Mesenchymal stem cell (in vitro differentiated cells and primary cell): ENCODE data around the gene DSCAM.

Source experiments
- DNase-seq: peaks from one replicate; pipeline ENCODE4 v3.0.0-alpha.2; 2013
- H2AFZ ChIP-seq: one replicate; pipeline ENCODE4 v1.6.1; 2013; ENCODE audit warnings: low read depth, mild to moderate bottlenecking, control low read depth, inconsistent platforms, low read length, moderate library complexity
- H2AK5ac ChIP-seq: 2 replicates; pipeline ENCODE4 v1.6.1; 2013; ENCODE audit warnings: low read length, moderate library complexity, mild to moderate bottlenecking, inconsistent platforms; ENCODE audit not compliant: severe bottlenecking
- H2BK120ac ChIP-seq: one replicate; pipeline ENCODE4 v1.6.1; 2013; ENCODE audit warnings: low read depth, mild to moderate bottlenecking, inconsistent platforms, low read length, moderate library complexity
- H2BK12ac ChIP-seq, 2 experiments: one replicate each; pipeline ENCODE4 v1.6.1; 2013; ENCODE audit warnings: inconsistent platforms in 2 of 2, low read length in 2 of 2, mild to moderate bottlenecking in 2 of 2, moderate library complexity in 2 of 2, control low read depth in 1 of 2
- H2BK15ac ChIP-seq: one replicate; pipeline ENCODE4 v1.6.1; 2013; ENCODE audit warnings: mild to moderate bottlenecking, low read depth, inconsistent platforms; ENCODE audit not compliant: poor library complexity, severe bottlenecking
- H2BK5ac ChIP-seq: 2 replicates; pipeline ENCODE4 v1.6.1; 2013; ENCODE audit warnings: low read depth, mild to moderate bottlenecking, low read length, control low read depth, inconsistent platforms; ENCODE audit not compliant: poor library complexity, severe bottlenecking
- H3K14ac ChIP-seq, 2 experiments: one replicate each; pipeline ENCODE4 v1.6.1; 2013; ENCODE audit warnings: inconsistent platforms in 2 of 2, low read length in 2 of 2, control low read depth in 1 of 2, mild to moderate bottlenecking in 1 of 2, moderate library complexity in 1 of 2
- H3K18ac ChIP-seq, 2 experiments: one replicate each; pipeline ENCODE4 v1.6.1; 2013; ENCODE audit warnings: inconsistent platforms in 2 of 2, low read length in 2 of 2, control low read depth in 1 of 2, low read depth in 1 of 2, mild to moderate bottlenecking in 1 of 2
- H3K23ac ChIP-seq, 2 experiments: one replicate each; pipeline ENCODE4 v1.6.1; 2013; ENCODE audit warnings: inconsistent platforms in 2 of 2, low read length in 2 of 2, mild to moderate bottlenecking in 2 of 2, moderate library complexity in 2 of 2, control low read depth in 1 of 2
- H3K27ac ChIP-seq: 2 replicates; pipeline ENCODE4 v1.5.1; 2013; ENCODE audit warnings: mild to moderate bottlenecking, moderate library complexity, low read length, control low read depth, inconsistent platforms; ENCODE audit not compliant: poor library complexity, severe bottlenecking
- H3K27me3 ChIP-seq, 2 experiments: 2 replicates each; pipeline versions ENCODE4 v1.6.1 to v1.7.0; 2013; ENCODE audit warnings: low read length in 2 of 2, mild to moderate bottlenecking in 2 of 2, moderate library complexity in 2 of 2, control low read depth in 1 of 2, inconsistent platforms in 1 of 2; ENCODE audit not compliant: control insufficient read depth in 1 of 2, insufficient read depth in 1 of 2
- H3K36me3 ChIP-seq, 2 experiments: 2 replicates each; pipeline versions ENCODE4 v1.6.1 to v1.7.0; 2013; ENCODE audit warnings: low read length in 2 of 2, control low read depth in 1 of 2, inconsistent platforms in 1 of 2, low read depth in 1 of 2, mild to moderate bottlenecking in 1 of 2; ENCODE audit not compliant: insufficient read depth in 2 of 2, control insufficient read depth in 1 of 2
- H3K4ac ChIP-seq, 2 experiments: one replicate each; pipeline ENCODE4 v1.6.1; 2013; ENCODE audit warnings: inconsistent platforms in 2 of 2, low read length in 2 of 2, mild to moderate bottlenecking in 2 of 2, moderate library complexity in 2 of 2, control low read depth in 1 of 2, low read depth in 1 of 2
- H3K4me1 ChIP-seq: 2 replicates; pipeline ENCODE4 v1.6.1; 2013; ENCODE audit warnings: low read depth, low read length, control low read depth; ENCODE audit not compliant: control insufficient read depth, insufficient read depth
- H3K4me2 ChIP-seq: 2 replicates; pipeline ENCODE4 v1.6.1; 2013; ENCODE audit warnings: low read length, mild to moderate bottlenecking, inconsistent platforms; ENCODE audit not compliant: poor library complexity, severe bottlenecking
- H3K4me3 ChIP-seq, 2 experiments: 2 replicates each; pipeline versions ENCODE4 v1.5.1 to v1.7.0; 2013; ENCODE audit warnings: low read length in 2 of 2, mild to moderate bottlenecking in 2 of 2, control low read depth in 1 of 2, low read depth in 1 of 2; ENCODE audit not compliant: insufficient read depth in 1 of 2
- H3K79me1 ChIP-seq: replicated peaks from 2 replicates; pipeline ENCODE4 v1.6.1; 2013; ENCODE audit warnings: mild to moderate bottlenecking, control low read depth, low read length, inconsistent platforms; ENCODE audit not compliant: poor library complexity, severe bottlenecking
- H3K9ac ChIP-seq: 2 replicates; pipeline ENCODE4 v1.7.0; 2013; ENCODE audit warnings: mild to moderate bottlenecking, low read length, moderate library complexity
- H3K9me3 ChIP-seq: 2 replicates; pipeline ENCODE4 v1.7.0; 2013; ENCODE audit warnings: mild to moderate bottlenecking, low read length; ENCODE audit not compliant: control insufficient read depth
- H4K8ac ChIP-seq: one replicate; pipeline ENCODE4 v1.6.1; 2013; ENCODE audit warnings: inconsistent platforms, mild to moderate bottlenecking, low read length, moderate library complexity
- H4K91ac ChIP-seq: one replicate; pipeline ENCODE4 v1.6.1; 2013; ENCODE audit warnings: mild to moderate bottlenecking, low read length, inconsistent platforms
- WGBS: methylation state at CpG from one replicate; pipeline ENCODE4 v1.1.7; 2013; ENCODE audit warnings: mixed read lengths; 5-methylcytosine and 5-hydroxymethylcytosine counted together

DSCAM gene

DNA sequence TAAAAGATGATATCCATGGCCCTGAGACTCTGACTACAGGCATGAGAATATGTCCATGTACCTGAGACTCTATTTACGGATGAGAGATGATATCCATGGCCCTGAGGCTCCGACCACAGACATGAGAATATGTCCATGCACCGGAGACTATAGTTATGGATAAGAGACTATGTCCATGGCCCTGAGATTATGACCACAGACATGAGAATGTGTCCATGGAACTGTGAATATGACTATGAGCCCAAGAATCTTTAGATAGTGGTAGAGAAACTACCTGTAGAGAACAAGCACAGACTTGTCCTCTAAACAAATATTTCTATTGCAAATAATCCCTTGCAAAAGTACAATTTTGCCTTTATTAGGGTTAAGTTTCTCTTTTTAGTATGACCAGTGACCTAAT lies 716.5 kb downstream of the DSCAM start:
- no peaks in the 10 kb centered on the region for H3K4me1 ChIP-seq
- H4K8ac ChIP-seq = no peak overlapping the region
- H3K4me2 ChIP-seq = no peak overlapping the region
- no peak overlapping the region for H3K14ac ChIP-seq
- no peak overlapping the region for H2AK5ac ChIP-seq
- DNase-seq = no peak
- no peak overlapping the region for H2BK15ac ChIP-seq
- H3K23ac ChIP-seq = no peak overlapping the region
- no peak overlapping the region for H3K4me3 ChIP-seq
- H3K36me3 ChIP-seq = no peaks in the 10 kb centered on the region
- no peak overlapping the region for H3K27ac ChIP-seq
- H3K18ac ChIP-seq = no peak overlapping the region
- no peak overlapping the region for H2AFZ ChIP-seq
- H2BK120ac ChIP-seq = no peak overlapping the region
- H2BK12ac ChIP-seq = no peak overlapping the region
- H3K27me3 ChIP-seq = no peaks in the 10 kb centered on the region
- H3K4ac ChIP-seq = no peak overlapping the region
- 90% methylated on average over 3 of the region's 3 CpGs for WGBS
- H3K9ac ChIP-seq = no peak overlapping the region
- H2BK5ac ChIP-seq = no peak overlapping the region
- H3K79me1 ChIP-seq = no peaks in the 10 kb centered on the region
- H4K91ac ChIP-seq = no peak overlapping the region
- no peaks in the 10 kb centered on the region for H3K9me3 ChIP-seq

DNA sequence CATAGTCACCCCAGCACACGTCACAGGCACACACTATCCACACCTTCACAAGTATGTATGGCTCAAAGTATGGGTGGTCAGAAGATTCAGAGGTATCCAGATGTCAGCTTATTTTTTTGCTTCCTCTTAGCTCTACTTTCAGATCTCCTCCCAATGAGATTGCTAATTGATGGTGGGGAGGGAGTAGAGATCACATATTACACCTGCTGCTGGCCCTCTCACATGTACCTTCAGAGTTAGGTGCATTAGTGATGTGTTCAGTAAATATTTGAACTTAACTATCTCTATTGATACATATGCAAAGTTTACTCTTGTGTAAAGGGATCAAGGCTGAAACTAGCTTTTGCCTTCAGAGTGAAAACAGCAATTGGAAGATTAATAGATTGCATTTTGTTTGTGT lies 717.1 kb downstream of the DSCAM start:
- Histone ChIP-seq H2AK5ac (no peak overlapping the region), H4K91ac (no peak overlapping the region), H3K14ac (no peak overlapping the region), H4K8ac (no peak overlapping the region), H3K9me3 (no peaks in the 10 kb centered on the region), H3K36me3 (no peaks in the 10 kb centered on the region), H3K4me3 (no peak overlapping the region), H2BK5ac (no peak overlapping the region), H2BK12ac (no peak overlapping the region), H3K23ac (no peak overlapping the region), H3K27ac (no peak overlapping the region), H3K18ac (no peak overlapping the region), H2BK120ac (no peak overlapping the region), H3K27me3 (no peaks in the 10 kb centered on the region), H3K9ac (no peak overlapping the region), H3K4ac (no peak overlapping the region), H3K79me1 (no peaks in the 10 kb centered on the region), H3K4me2 (no peak overlapping the region), H3K4me1 (no peaks in the 10 kb centered on the region), H2AFZ (no peak overlapping the region), H2BK15ac (no peak overlapping the region)
- no peak for DNase-seq
- no CpG with 5 or more reads among the region's 1 CpG for WGBS

DNA sequence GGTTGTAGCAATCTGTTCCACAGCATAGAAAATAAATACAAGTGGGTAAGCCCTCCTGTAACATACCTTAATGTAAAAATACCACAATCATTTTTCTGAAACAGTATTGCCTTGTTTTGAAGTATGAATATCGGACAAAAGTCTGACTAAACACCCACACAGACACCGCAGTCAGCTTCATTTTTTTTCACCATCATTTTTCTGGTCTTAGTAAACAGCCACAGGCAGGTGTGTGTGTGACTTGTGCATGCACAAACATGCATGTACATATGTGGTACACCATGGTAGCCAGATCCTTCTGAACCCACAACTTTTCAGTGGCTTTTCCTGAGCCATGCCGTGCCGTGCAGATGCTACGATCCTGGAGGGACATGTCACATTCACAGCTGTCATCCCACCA lies 718.1 kb downstream of the DSCAM start:
- no peaks in the 10 kb centered on the region for H3K79me1 ChIP-seq
- H3K14ac ChIP-seq = no peak overlapping the region
- H3K4me2 ChIP-seq = no peak overlapping the region
- H3K4ac ChIP-seq = no peak overlapping the region
- no peak overlapping the region for H4K8ac ChIP-seq
- no peak overlapping the region for H4K91ac ChIP-seq
- WGBS = 80% methylated on average over 5 of the region's 5 CpGs
- H3K9me3 ChIP-seq = no peaks in the 10 kb centered on the region
- H3K27ac ChIP-seq = no peak overlapping the region
- no peaks in the 10 kb centered on the region for H3K27me3 ChIP-seq
- H2BK15ac ChIP-seq = no peak overlapping the region
- H2AK5ac ChIP-seq = no peak overlapping the region
- no peak overlapping the region for H2BK120ac ChIP-seq
- DNase-seq = no peak
- no peak overlapping the region for H3K23ac ChIP-seq
- no peak overlapping the region for H2BK12ac ChIP-seq
- H3K9ac ChIP-seq = no peak overlapping the region
- no peak overlapping the region for H3K4me3 ChIP-seq
- H2BK5ac ChIP-seq = no peak overlapping the region
- no peak overlapping the region for H3K18ac ChIP-seq
- H3K36me3 ChIP-seq = no peaks in the 10 kb centered on the region
- H2AFZ ChIP-seq = no peak overlapping the region
- H3K4me1 ChIP-seq = no peaks in the 10 kb centered on the region

DNA sequence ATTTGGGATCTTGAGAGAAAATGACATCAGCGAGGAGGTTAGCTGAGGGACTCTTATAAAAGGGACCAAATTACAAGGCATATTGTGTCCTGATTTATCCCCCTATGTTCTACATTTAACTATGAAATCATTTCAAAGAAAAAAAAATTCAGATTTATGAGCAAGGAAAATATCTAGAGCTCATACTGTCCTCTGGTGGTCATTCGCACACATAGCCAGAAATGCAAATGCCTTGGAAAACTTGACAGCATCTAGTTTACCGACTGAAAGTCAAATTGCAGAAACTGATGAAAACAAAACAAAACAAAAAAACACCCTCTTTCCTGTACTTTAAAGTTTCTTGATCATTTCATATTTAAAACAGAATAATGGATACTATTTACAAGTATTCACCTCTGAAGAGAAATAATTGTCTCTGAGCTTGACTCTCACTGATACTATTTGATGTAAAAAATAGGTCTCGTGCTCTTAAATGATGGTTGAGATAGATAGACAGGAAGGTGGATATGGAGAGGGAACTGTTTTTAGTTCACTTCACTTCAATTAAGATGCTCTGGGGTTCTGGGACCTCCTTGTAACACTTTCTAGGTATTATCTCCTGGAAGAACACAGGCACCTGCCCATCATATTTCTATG lies 725.9 kb downstream of the DSCAM start:
- Histone ChIP-seq H3K27me3 (no peaks in the 10 kb centered on the region), H2BK5ac (no peak overlapping the region), H4K8ac (no peak overlapping the region), H3K79me1 (no peaks in the 10 kb centered on the region), H2BK15ac (no peak overlapping the region), H2AK5ac (no peak overlapping the region), H2AFZ (no peak overlapping the region), H3K36me3 (no peaks in the 10 kb centered on the region), H3K27ac (no peak overlapping the region), H3K4ac (no peak overlapping the region), H3K18ac (no peak overlapping the region), H3K9ac (no peak overlapping the region), H3K4me3 (no peak overlapping the region), H3K9me3 (no peaks in the 10 kb centered on the region), H3K14ac (no peak overlapping the region), H4K91ac (no peak overlapping the region), H3K4me1 (no peaks in the 10 kb centered on the region), H2BK12ac (no peak overlapping the region), H2BK120ac (no peak overlapping the region), H3K23ac (no peak overlapping the region), H3K4me2 (no peak overlapping the region)
- DNase-seq = no peak
- 31% methylated on average over 3 of the region's 4 CpGs for WGBS
